NT2/D1 (cell line): ENCODE data around the gene PPFIA1.

Experiments
- DNase-seq: peaks from one replicate; pipeline ENCODE4 v3.0.0-alpha.2; 2011; ENCODE audit warnings: low read depth, low spot score
- H3K27me3 ChIP-seq: 2 replicates; pipeline ENCODE4 v1.6.0; 2011; ENCODE audit warnings: mild to moderate bottlenecking; ENCODE audit not compliant: insufficient read length, insufficient read depth
- H3K36me3 ChIP-seq: 2 replicates; pipeline ENCODE4 v1.6.1; 2011; ENCODE audit warnings: mild to moderate bottlenecking, low read length, mixed read lengths; ENCODE audit not compliant: insufficient read depth, insufficient read length
- H3K4me1 ChIP-seq: 2 replicates; pipeline ENCODE4 v1.5.1; 2011; ENCODE audit not compliant: insufficient read depth, insufficient read length
- H3K4me3 ChIP-seq: 2 replicates; pipeline ENCODE4 v1.5.1; 2011; ENCODE audit warnings: low read depth; ENCODE audit not compliant: insufficient read length
- H3K9ac ChIP-seq: 2 replicates; pipeline ENCODE4 v1.6.0; 2011; ENCODE audit warnings: low read depth; ENCODE audit not compliant: insufficient read length
- H3K9me3 ChIP-seq: 2 replicates; pipeline ENCODE4 v1.5.1; 2011; ENCODE audit warnings: mild to moderate bottlenecking, low read length; ENCODE audit not compliant: insufficient read depth
- SUZ12 ChIP-seq: IDR thresholded peaks from 2 replicates; pipeline ENCODE4 v1.6.1; 2011; ENCODE audit not compliant: insufficient read length, insufficient read depth; ENCODE audit errors: extremely low read depth
- YY1 ChIP-seq: IDR thresholded peaks from 2 replicates; pipeline ENCODE4 v1.6.1; 2011; ENCODE audit not compliant: insufficient read length, insufficient read depth
- ZNF274 ChIP-seq: IDR thresholded peaks from 2 replicates; pipeline ENCODE4 v1.6.1; 2011; ENCODE audit warnings: mild to moderate bottlenecking, low read depth, low read length

The PPFIA1 gene

GRCh38 chr11:70270104-70270876 is at the start of gene PPFIA1:
TSS of gene PPFIA1 (plus strand) at chr11:70270690. CDS start at chr11:70272173, 1,483 bp downstream.
- TF ChIP-seq ZNF274 (no peak), YY1 (no peak)
- H3K27me3 ChIP-seq: no peaks in the 10 kb centered on the region
- H3K9ac ChIP-seq: peak within 1 kb of the TSS; percentile 92
- H3K36me3 ChIP-seq: peaks cover 32% of the 10 kb centered on the region
- H3K9me3 ChIP-seq: no peaks in the 10 kb centered on the region
- peak; percentile 96 for DNase-seq
- peak within 1 kb of the TSS; percentile 84 for H3K4me3 ChIP-seq
- H3K4me1 ChIP-seq: peaks cover 2% of the 10 kb centered on the region

GRCh38 chr11:70220920-70221319 is 49.6 kb upstream of the PPFIA1 start:
- H3K27me3 ChIP-seq: no peaks in the 10 kb centered on the region
- H3K9ac ChIP-seq: no peak overlapping the region
- H3K4me1 ChIP-seq: peaks cover 2% of the 10 kb centered on the region
- no peak overlapping the region for H3K4me3 ChIP-seq
- H3K9me3 ChIP-seq: no peaks in the 10 kb centered on the region
- DNase-seq: no peak
- H3K36me3 ChIP-seq: no peaks in the 10 kb centered on the region
- TF ChIP-seq ZNF274: no peak
- TF ChIP-seq YY1: no peak
- TF ChIP-seq SUZ12: no peak

GRCh38 chr11:70225681-70226177 is 44.8 kb upstream of the PPFIA1 start:
- no peaks in the 10 kb centered on the region for H3K27me3 ChIP-seq
- no peak overlapping the region for H3K4me3 ChIP-seq
- no peaks in the 10 kb centered on the region for H3K9me3 ChIP-seq
- no peak for TF ChIP-seq SUZ12
- no peak for TF ChIP-seq YY1
- no peak for TF ChIP-seq ZNF274
- DNase-seq: no peak
- no peaks in the 10 kb centered on the region for H3K36me3 ChIP-seq
- H3K9ac ChIP-seq: no peak overlapping the region
- peaks cover 5% of the 10 kb centered on the region for H3K4me1 ChIP-seq

- TF ChIP-seq ZNF274 (no peak), SUZ12 (no peak), YY1 (no peak)
- no peak overlapping the region for H3K4me3 ChIP-seq
- H3K27me3 ChIP-seq: no peaks in the 10 kb centered on the region
- DNase-seq: no peak
- H3K9me3 ChIP-seq: no peaks in the 10 kb centered on the region
- H3K9ac ChIP-seq: peak overlapping the region; percentile 42
- no peaks in the 10 kb centered on the region for H3K36me3 ChIP-seq
- H3K4me1 ChIP-seq: peaks cover 6% of the 10 kb centered on the region
Observed at GRCh38 chr11:70226183-70226582, 44.3 kb upstream of the PPFIA1 start.

GRCh38 chr11:70226967-70227366 is 43.5 kb upstream of the PPFIA1 start:
- Histone ChIP-seq H3K4me3 (no peak overlapping the region), H3K4me1 (peaks cover 6% of the 10 kb centered on the region), H3K27me3 (no peaks in the 10 kb centered on the region), H3K9ac (peak overlapping the region; percentile 42), H3K9me3 (no peaks in the 10 kb centered on the region), H3K36me3 (no peaks in the 10 kb centered on the region)
- DNase-seq: no peak
- TF ChIP-seq SUZ12 (no peak), ZNF274 (no peak)

- Histone ChIP-seq H3K27me3 (no peaks in the 10 kb centered on the region), H3K9me3 (no peaks in the 10 kb centered on the region), H3K9ac (no peak overlapping the region), H3K4me1 (peaks cover 10% of the 10 kb centered on the region), H3K4me3 (no peak overlapping the region), H3K36me3 (no peaks in the 10 kb centered on the region)
- TF ChIP-seq SUZ12: no peak
- no peak for TF ChIP-seq YY1
- TF ChIP-seq ZNF274: no peak
- no peak for DNase-seq
Observed at GRCh38 chr11:70229737-70230136, 40.8 kb upstream of the PPFIA1 start.

- DNase-seq: no peak
- no peak overlapping the region for H3K4me3 ChIP-seq
- H3K36me3 ChIP-seq: no peaks in the 10 kb centered on the region
- H3K27me3 ChIP-seq: no peaks in the 10 kb centered on the region
- peaks cover 10% of the 10 kb centered on the region for H3K4me1 ChIP-seq
- H3K9ac ChIP-seq: no peak overlapping the region
- TF ChIP-seq ZNF274 (no peak), SUZ12 (no peak), YY1 (no peak)
- H3K9me3 ChIP-seq: no peaks in the 10 kb centered on the region
Observed at GRCh38 chr11:70230151-70230839, 40.2 kb upstream of the PPFIA1 start.
